Tibial nerve (tissue), 4 donors: ENCODE results near the gene TNRC6C. TPM values are rescaled to one million over a fixed set of nuclear protein-coding genes. Genes with fewer than 3 reads are reported as not detected.

Experiments
- DNase-seq, 2 donors: peaks; one replicate each; pipeline ENCODE4 v3.0.0-alpha.2; 2019; ENCODE audit warnings: low spot score in 2 of 2
- H3K27ac ChIP-seq, 4 donors: fragments of 200-600 bp; sonication (generic) in 3 of 4; one replicate each; pipeline ENCODE4 v1.5.1; 2017 to 2019; ENCODE audit warnings: mild to moderate bottlenecking in 1 of 4
- H3K27me3 ChIP-seq, 2 donors: fragments of 200-600 bp; sonication (generic) in 1 of 2; one replicate each; pipeline versions ENCODE4 v1.5.1 to v1.6.0; 2017 to 2019
- H3K36me3 ChIP-seq, 3 donors: fragments of 200-600 bp; sonication (generic); one replicate each; pipeline ENCODE4 v1.5.1; 2018 to 2019
- H3K4me1 ChIP-seq, 4 donors: fragments of 200-600 bp; sonication (generic) in 3 of 4; one replicate each; pipeline ENCODE4 v1.5.1; 2017 to 2019
- H3K4me3 ChIP-seq, 4 donors: fragments of 200-600 bp; sonication (generic) in 3 of 4; one replicate each; pipeline ENCODE4 v1.5.1; 2017 to 2019; ENCODE audit warnings: mild to moderate bottlenecking in 1 of 4, moderate library complexity in 1 of 4
- H3K9me3 ChIP-seq, 4 donors: fragments of 200-600 bp; sonication (generic) in 3 of 4; one replicate each; pipeline ENCODE4 v1.5.1; 2017 to 2019
- EP300 ChIP-seq, 2 donors: sonication (generic); formaldehyde crosslinking; IDR thresholded peaks; one replicate each; pipeline ENCODE4 v1.6.1; 2017; ENCODE audit warnings: antibody characterized with exemption in 2 of 2, mild to moderate bottlenecking in 1 of 2
- POLR2A ChIP-seq, 2 donors: fragments of 450-650 bp; IDR thresholded peaks; one replicate each; pipeline ENCODE4 v1.6.1; 2017; ENCODE audit warnings: antibody characterized with exemption in 2 of 2, mild to moderate bottlenecking in 2 of 2, moderate library complexity in 2 of 2
- WGBS, 2 donors: methylation state at CpG; one replicate each; pipeline ENCODE4 v1.1.5; 2018; 5-methylcytosine and 5-hydroxymethylcytosine counted together
- total RNA-seq, 4 donors: library from RNA; depleted of rRNA; stranded (reverse); fragments of >200 nt; gene quantifications; one replicate each; pipeline ENCODE4 v1.1.0, GENCODE V29; 2016
- TF ChIP-seq, protein P1 (sequence below), 5 experiments: fragments of 200-600 bp in 3 of 5; fragments of 450-650 bp in 2 of 5; sonication (generic) in 3 of 5; IDR thresholded peaks; one replicate each; pipeline ENCODE4 v1.5.1; 2016 to 2019; ENCODE audit warnings: antibody characterized with exemption in 5 of 5, mild to moderate bottlenecking in 3 of 5, moderate library complexity in 2 of 5

The TNRC6C gene
- total RNA-seq, 4 donors from 2014 or later, result 24.0 to 43.5 (median 34.3) TPM

DNA sequence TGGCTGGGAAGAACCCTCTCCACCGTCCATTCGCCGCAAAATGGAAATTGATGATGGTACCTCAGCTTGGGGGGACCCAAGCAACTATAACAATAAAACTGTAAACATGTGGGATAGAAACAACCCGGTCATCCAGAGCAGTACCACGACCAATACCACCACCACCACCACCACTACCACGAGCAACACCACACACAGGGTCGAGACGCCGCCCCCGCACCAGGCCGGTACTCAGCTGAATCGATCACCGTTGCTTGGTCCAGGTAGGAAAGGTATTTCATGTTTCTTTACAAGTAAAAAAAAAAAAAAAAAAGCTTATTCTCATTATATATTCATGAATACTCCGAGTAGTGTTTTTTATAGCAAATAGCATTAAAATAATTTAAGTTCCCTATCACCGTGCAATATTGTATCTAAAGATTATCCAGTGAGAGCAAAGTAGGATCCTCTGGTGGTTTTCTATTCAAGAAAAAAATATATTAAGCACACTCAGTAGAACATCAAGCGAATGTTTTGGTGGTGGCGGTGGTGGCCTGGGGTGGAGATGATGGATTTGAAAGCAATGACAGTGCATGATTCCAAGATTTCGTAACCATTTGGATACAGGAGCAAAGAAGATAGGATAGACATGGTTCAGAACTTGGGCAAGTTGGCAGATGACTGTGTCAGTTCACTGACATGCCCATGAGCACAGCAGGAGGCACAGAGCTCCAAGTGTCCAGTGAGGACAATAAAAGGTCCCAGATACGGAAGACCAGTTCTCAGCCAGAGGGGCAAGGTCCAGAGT, 92.9 kb downstream of the TNRC6C start:
- H3K9me3 ChIP-seq, result no peaks in the 10 kb centered on the region
- no peak for DNase-seq

DNA sequence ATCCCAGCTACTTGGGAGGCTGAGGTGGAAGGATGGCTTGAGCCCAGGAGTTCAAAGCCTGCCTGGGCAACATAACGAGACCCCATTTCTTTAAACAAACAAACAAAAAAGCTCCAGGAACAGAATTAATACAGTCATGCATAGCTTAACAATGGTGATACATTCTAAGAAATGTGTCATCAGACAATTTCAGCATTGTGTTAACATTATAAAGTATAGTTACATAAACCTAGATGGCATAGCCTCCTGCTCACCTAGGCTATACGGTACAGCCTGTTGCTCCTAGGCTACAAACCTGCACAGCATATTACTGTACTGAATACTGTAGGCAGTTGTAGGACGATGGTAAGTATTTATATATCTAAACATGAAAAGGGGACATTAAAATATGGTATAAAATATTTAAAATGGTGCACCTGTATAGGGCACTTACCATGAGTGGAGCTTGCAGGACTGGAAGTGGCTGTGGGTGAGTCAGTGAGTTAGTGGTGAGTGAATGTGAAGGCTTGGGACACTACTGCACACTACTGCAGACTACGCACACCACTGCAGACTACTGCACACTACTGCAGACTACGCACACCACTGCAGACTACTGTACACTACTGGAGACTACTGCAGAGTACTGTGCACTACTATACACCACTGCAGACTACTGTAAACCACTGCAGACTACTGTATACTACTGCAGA, 95.4 kb downstream of the TNRC6C start:
- H3K27me3 ChIP-seq, result no peaks in the 10 kb centered on the region
- DNase-seq, result no peak
- H3K9me3 ChIP-seq, result no peaks in the 10 kb centered on the region
- H3K4me1 ChIP-seq, result peaks cover 0 to 22% (median 8%) of the 10 kb centered on the region in 4 donors
- peaks cover 0 to 64% (median 3%) of the 10 kb centered on the region in 3 donors for H3K36me3 ChIP-seq
- H3K27ac ChIP-seq, result no peak overlapping the region
- no peak for TF ChIP-seq POLR2A (IDR thresholded peaks at IDR 0.05)
- TF ChIP-seq, protein P1, sequence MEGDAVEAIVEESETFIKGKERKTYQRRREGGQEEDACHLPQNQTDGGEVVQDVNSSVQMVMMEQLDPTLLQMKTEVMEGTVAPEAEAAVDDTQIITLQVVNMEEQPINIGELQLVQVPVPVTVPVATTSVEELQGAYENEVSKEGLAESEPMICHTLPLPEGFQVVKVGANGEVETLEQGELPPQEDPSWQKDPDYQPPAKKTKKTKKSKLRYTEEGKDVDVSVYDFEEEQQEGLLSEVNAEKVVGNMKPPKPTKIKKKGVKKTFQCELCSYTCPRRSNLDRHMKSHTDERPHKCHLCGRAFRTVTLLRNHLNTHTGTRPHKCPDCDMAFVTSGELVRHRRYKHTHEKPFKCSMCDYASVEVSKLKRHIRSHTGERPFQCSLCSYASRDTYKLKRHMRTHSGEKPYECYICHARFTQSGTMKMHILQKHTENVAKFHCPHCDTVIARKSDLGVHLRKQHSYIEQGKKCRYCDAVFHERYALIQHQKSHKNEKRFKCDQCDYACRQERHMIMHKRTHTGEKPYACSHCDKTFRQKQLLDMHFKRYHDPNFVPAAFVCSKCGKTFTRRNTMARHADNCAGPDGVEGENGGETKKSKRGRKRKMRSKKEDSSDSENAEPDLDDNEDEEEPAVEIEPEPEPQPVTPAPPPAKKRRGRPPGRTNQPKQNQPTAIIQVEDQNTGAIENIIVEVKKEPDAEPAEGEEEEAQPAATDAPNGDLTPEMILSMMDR (IDR thresholded peaks at IDR 0.05), result no peak
- TF ChIP-seq EP300 (IDR thresholded peaks at IDR 0.05), result no peak
- 81 to 82% methylated on average over 5 of the region's 5 CpGs for WGBS, 2 donors
- H3K4me3 ChIP-seq, result no peak overlapping the region

More for the DNA sequence above, 92.9 kb downstream of the TNRC6C start:
- TF ChIP-seq EP300 (IDR thresholded peaks at IDR 0.05), result no peak
- TF ChIP-seq, protein P1 (IDR thresholded peaks at IDR 0.05), result no peak
- no peak for TF ChIP-seq POLR2A (IDR thresholded peaks at IDR 0.05)
- Histone ChIP-seq H3K4me1 (peaks cover 0 to 5% (median 0%) of the 10 kb centered on the region in 4 donors), H3K27me3 (no peaks in the 10 kb centered on the region), H3K4me3 (no peak overlapping the region), H3K27ac (no peak overlapping the region), H3K36me3 (peaks cover 0 to 71% (median 4%) of the 10 kb centered on the region in 3 donors)
- WGBS, 2 donors, result 94% methylated on average over 19 of the region's 19 CpGs

DNA sequence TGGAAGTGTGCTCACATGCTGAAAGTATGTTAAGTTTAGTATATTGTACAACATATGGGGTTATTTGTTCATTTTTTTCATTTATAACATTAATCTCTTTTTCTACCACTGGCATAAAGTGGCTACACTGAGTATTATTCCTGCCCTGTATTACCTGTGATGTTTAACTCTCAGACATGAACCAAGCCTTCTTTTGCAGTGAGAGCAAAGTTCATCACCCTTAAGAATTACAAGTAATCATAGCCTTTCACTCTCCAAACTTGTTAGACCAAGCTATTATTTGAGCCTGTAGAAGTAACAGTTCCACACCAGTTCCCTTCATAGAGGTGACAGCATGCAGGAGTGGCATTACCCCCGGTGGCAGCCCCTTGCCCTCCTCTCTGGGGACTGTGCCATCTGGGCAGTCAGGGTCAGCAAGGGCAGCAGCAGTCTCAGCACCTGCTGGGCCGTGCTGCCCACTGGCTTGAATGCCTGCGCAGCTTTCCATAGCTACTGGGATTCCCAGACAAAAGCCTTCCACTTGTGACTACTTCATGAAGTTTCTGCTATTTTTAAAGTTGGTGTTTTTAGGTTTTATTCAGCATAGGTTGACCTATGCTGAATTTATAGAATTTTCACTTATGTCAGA, 98.7 kb downstream of the TNRC6C start:
- no peak for TF ChIP-seq POLR2A (IDR thresholded peaks at IDR 0.05)
- no peak for TF ChIP-seq EP300 (IDR thresholded peaks at IDR 0.05)
- TF ChIP-seq, protein P1 (IDR thresholded peaks at IDR 0.05), result no peak
- peaks cover 0 to 31% (median 0%) of the 10 kb centered on the region in 3 donors for H3K36me3 ChIP-seq
- no peaks in the 10 kb centered on the region for H3K27me3 ChIP-seq
- WGBS, 2 donors, result 72 to 87% methylated on average over 3 of the region's 3 CpGs
- no peak for DNase-seq
- no peak overlapping the region for H3K27ac ChIP-seq
- H3K4me3 ChIP-seq, result no peak overlapping the region
- H3K9me3 ChIP-seq, result no peaks in the 10 kb centered on the region
- H3K4me1 ChIP-seq, result peaks cover 0 to 28% (median 10%) of the 10 kb centered on the region in 4 donors

DNA sequence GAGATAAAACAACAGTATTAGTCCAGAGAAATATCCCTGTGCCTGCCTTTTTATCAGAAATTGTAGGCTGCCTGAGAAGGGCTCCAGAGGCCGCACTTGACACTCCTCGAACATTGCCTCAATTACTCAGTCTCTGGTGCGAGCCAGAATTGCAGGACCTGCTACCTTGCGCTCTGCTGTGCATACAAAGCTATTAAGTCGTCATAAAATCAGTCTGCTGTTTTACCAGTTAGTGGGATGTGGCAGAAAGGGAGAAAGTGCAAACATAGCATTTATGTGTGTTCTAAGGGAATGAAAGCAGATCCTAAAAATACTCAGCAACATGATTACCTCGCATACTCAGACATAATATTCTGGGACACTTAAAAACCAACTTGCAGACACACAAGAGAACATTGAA, 99.5 kb downstream of the TNRC6C start:
- 74 to 78% methylated on average over 6 of the region's 6 CpGs for WGBS, 2 donors
- Histone ChIP-seq H3K36me3 (peaks cover 0 to 23% (median 0%) of the 10 kb centered on the region in 3 donors), H3K27ac (no peak overlapping the region), H3K4me3 (no peak overlapping the region), H3K27me3 (no peaks in the 10 kb centered on the region), H3K4me1 (peaks cover 0 to 28% (median 10%) of the 10 kb centered on the region in 4 donors), H3K9me3 (no peaks in the 10 kb centered on the region)
- TF ChIP-seq EP300 (IDR thresholded peaks at IDR 0.05), result no peak
- TF ChIP-seq, protein P1 (IDR thresholded peaks at IDR 0.05), result no peak
- no peak for DNase-seq
